PFSK-1 (cell line): ENCODE data around the gene CCSER1.

Source experiments
- FOXP2 ChIP-seq: optimal IDR thresholded peaks from 2 replicates; pipeline ENCODE3; 2011; ENCODE audit warnings: borderline replicate concordance, control low read depth, inconsistent platforms; ENCODE audit not compliant: insufficient read depth; ENCODE audit errors: extremely low read length, extremely low read depth
- POLR2AphosphoS5 ChIP-seq: IDR thresholded peaks from 2 replicates; pipeline ENCODE4 v1.6.1; 2012; ENCODE audit warnings: low read depth, mild to moderate bottlenecking, control low read depth, low read length, moderate library complexity
- SIN3A ChIP-seq: IDR thresholded peaks from 2 replicates; pipeline ENCODE4 v1.6.1; 2012; ENCODE audit warnings: mild to moderate bottlenecking, low read length, moderate library complexity, borderline replicate concordance; ENCODE audit not compliant: insufficient read depth
- TAF1 ChIP-seq: IDR thresholded peaks from 2 replicates; pipeline ENCODE4 v1.6.1; 2012; ENCODE audit warnings: low read length, control low read depth, borderline replicate concordance; ENCODE audit not compliant: insufficient read depth
- TF ChIP-seq, protein P1 (sequence below), 2 experiments: IDR thresholded peaks; 2 replicates each; pipeline versions ENCODE4 v1.6.1 to v1.8.0; 2011 to 2012; ENCODE audit warnings: low read depth in 2 of 2, low read length in 2 of 2, control low read depth in 1 of 2, inconsistent platforms in 1 of 2, mild to moderate bottlenecking in 1 of 2, moderate library complexity in 1 of 2; ENCODE audit not compliant: insufficient read depth in 1 of 2

The CCSER1 gene

GRCh38 chr4:91198951-91199350 lies 1071.8 kb downstream of the CCSER1 start:
- TF ChIP-seq, protein P1, sequence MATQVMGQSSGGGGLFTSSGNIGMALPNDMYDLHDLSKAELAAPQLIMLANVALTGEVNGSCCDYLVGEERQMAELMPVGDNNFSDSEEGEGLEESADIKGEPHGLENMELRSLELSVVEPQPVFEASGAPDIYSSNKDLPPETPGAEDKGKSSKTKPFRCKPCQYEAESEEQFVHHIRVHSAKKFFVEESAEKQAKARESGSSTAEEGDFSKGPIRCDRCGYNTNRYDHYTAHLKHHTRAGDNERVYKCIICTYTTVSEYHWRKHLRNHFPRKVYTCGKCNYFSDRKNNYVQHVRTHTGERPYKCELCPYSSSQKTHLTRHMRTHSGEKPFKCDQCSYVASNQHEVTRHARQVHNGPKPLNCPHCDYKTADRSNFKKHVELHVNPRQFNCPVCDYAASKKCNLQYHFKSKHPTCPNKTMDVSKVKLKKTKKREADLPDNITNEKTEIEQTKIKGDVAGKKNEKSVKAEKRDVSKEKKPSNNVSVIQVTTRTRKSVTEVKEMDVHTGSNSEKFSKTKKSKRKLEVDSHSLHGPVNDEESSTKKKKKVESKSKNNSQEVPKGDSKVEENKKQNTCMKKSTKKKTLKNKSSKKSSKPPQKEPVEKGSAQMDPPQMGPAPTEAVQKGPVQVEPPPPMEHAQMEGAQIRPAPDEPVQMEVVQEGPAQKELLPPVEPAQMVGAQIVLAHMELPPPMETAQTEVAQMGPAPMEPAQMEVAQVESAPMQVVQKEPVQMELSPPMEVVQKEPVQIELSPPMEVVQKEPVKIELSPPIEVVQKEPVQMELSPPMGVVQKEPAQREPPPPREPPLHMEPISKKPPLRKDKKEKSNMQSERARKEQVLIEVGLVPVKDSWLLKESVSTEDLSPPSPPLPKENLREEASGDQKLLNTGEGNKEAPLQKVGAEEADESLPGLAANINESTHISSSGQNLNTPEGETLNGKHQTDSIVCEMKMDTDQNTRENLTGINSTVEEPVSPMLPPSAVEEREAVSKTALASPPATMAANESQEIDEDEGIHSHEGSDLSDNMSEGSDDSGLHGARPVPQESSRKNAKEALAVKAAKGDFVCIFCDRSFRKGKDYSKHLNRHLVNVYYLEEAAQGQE (IDR thresholded peaks at IDR 0.05; ENCODE audit: insufficient read depth in 1 of 2, low read depth in 2 of 2, low read length in 2 of 2), result no peak

- no peak for TF ChIP-seq FOXP2
- TF ChIP-seq TAF1, result no peak
- TF ChIP-seq SIN3A, result no peak
- TF ChIP-seq POLR2AphosphoS5, result no peak
- TF ChIP-seq, protein P1 (IDR thresholded peaks at IDR 0.05; ENCODE audit: insufficient read depth in 1 of 2, low read depth in 2 of 2, low read length in 2 of 2), result no peak
Measured at GRCh38 chr4:91207535-91207934, 1080.3 kb downstream of the CCSER1 start.

- TF ChIP-seq POLR2AphosphoS5, result no peak
- no peak for TF ChIP-seq TAF1
- TF ChIP-seq, protein P1 (IDR thresholded peaks at IDR 0.05; ENCODE audit: insufficient read depth in 1 of 2, low read depth in 2 of 2, low read length in 2 of 2), result no peak
- TF ChIP-seq FOXP2, result no peak
Measured at GRCh38 chr4:91212211-91212610, 1085.0 kb downstream of the CCSER1 start.

DNA sequence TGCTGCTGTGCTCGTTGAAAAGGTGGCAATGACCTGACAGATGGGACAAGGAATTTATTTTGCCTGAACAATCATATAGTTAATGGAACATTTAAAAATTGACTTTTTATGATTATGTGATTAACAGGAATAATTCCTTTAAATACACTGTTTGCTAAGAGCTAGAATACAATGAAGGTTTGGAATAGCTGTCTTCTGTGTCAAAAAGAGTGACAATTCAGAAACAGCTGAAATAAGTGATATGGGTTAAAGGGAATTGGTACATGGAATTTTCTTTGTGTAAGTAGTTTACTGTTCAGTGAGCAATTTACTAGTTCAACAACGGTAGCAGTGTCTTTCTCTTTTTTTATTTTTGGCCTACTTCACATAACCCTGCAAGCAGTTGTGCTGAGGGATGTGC lies 1093.1 kb downstream of the CCSER1 start:
- no peak for TF ChIP-seq TAF1
- TF ChIP-seq FOXP2, result no peak
- no peak for TF ChIP-seq SIN3A
- no peak for TF ChIP-seq POLR2AphosphoS5
- TF ChIP-seq, protein P1 (IDR thresholded peaks at IDR 0.05; ENCODE audit: insufficient read depth in 1 of 2, low read depth in 2 of 2, low read length in 2 of 2), result no peak

GRCh38 chr4:91222014-91222413 lies 1094.8 kb downstream of the CCSER1 start:
- TF ChIP-seq POLR2AphosphoS5, result no peak

DNA sequence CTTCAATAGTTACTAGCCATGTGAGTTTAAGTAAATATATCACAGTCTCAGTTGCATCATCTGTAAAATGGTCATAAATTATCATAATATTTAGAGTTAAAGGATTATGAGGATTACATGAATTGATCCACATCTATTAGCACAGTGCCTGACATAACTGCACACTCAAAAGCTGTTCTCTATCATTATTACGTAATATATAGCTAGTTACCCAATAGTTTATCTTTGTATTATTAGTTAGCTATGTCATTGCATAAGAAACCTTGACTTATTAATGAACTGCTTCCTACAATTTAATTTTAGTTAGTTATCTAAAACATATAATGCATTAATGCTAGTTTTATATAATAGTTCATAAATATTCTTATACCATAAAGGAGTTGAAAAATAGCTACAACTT lies 1099.7 kb downstream of the CCSER1 start:
- TF ChIP-seq POLR2AphosphoS5 (no peak), TAF1 (no peak), SIN3A (no peak), FOXP2 (no peak)
- TF ChIP-seq, protein P1 (IDR thresholded peaks at IDR 0.05; ENCODE audit: insufficient read depth in 1 of 2, low read depth in 2 of 2, low read length in 2 of 2), result no peak
